ENCODE measurements around the gene EXO1. TPM values are rescaled to one million over a fixed set of nuclear protein-coding genes. Genes with fewer than 3 reads are reported as not detected.
"Not testable (repeated sequence)": the region's sequence is repeated elsewhere in the genome, so short reads cannot be mapped to it uniquely, and the experiment has no call there.

EXO1 gene
- total RNA-seq, 2 experiments from 2014 or later, result 48.2 to 50.0 TPM

DNA sequence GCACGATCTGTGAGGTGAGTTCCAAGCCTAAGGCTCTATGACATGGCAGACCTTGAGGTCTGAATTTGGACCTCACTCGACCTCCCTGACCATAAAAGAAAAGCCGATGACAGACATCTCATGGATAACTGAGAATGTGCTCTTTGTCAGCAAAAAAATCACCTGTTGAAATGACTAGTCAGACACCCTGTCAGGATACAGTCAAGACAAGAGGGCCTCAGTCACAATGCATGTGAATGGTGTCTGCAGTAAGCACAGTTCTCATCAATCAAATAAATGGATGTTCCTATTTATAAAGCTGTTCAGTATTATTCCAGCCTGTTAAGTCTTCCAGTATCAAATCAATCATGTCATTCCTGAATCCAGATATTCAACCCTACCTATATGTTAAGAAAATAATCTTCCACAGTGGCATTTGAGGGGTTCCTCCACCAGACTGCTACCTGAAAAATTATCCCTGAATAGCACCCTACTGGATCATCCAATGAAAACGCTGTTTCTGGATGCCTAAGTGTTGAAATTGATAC is 28.6 kb upstream of the EXO1 start:
- DNase-seq (no peak), ATAC-seq (no peak)
- CTCF ChIA-PET, result no interaction called here
- no peak overlapping the region for H3K4me3 Mint-ChIP-seq
- no peak overlapping the region for H3K27ac Mint-ChIP-seq
- no peaks in the 10 kb centered on the region for H3K4me1 Mint-ChIP-seq (ENCODE audit: low read depth)
- POLR2A ChIA-PET, result no interaction called here
- H3K36me3 Mint-ChIP-seq (ENCODE audit: low read depth), result no peaks in the 10 kb centered on the region
- H3K9me3 Mint-ChIP-seq (ENCODE audit: insufficient read depth), result no peaks in the 10 kb centered on the region
- H3K27me3 Mint-ChIP-seq (ENCODE audit: low read depth), result peaks cover 2% of the 10 kb centered on the region

DNA sequence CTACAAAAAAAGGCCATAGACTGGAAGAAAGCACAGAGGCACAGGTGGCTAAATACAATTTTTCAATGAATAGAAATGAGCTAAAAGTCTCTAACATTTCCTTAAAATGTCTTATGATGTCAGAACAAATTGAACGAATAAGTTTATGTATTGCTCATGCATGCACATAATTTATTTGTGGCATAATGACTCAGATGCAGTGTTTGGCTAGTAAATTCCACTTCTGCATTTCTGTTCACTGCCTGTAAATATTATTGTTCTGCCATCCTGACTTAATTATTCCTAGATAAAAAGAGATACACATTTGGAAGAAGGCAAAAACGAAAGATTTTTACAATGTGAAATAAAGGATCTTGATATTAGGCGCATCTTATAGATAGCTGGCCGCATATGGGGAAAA is 26.6 kb upstream of the EXO1 start:
- Mint-ChIP-seq H3K4me1 (ENCODE audit: low read depth) (no peaks in the 10 kb centered on the region), H3K36me3 (ENCODE audit: low read depth) (no peaks in the 10 kb centered on the region)
- CTCF ChIA-PET, result no interaction called here

DNA sequence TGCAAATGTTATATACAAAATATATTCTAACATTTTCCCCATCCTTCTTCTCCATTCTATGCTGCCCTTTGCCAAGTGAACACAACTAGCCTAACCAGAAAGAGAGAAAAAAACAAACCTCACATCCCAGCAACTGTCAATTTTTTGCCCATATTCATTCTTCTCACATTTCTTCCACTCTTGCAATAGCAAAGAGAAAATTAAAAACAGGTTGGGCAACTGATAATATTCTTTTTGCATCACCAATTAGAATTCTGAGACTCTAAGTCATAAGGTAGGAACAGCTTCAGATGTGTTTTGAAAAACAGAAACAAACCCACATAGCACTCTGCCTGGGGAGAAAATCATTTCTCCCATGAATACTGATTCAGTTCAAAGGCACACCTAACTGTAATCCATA is 25.2 kb upstream of the EXO1 start:
- Mint-ChIP-seq H3K9me3 (ENCODE audit: insufficient read depth) (no peaks in the 10 kb centered on the region), H3K4me3 (no peak overlapping the region), H3K36me3 (ENCODE audit: low read depth) (no peaks in the 10 kb centered on the region), H3K27me3 (ENCODE audit: low read depth) (peaks cover 2% of the 10 kb centered on the region), H3K4me1 (ENCODE audit: low read depth) (no peaks in the 10 kb centered on the region), H3K27ac (no peak overlapping the region)
- POLR2A ChIA-PET, result no interaction called here
- CTCF ChIA-PET, result no interaction called here
- DNase-seq, result no peak
- ATAC-seq, result no peak

More for the DNA sequence above, 26.6 kb upstream of the EXO1 start:
- no peak overlapping the region for H3K27ac Mint-ChIP-seq
- no peaks in the 10 kb centered on the region for H3K9me3 Mint-ChIP-seq (ENCODE audit: insufficient read depth)
- ATAC-seq (no peak), DNase-seq (no peak)
- H3K4me3 Mint-ChIP-seq, result no peak overlapping the region
- H3K27me3 Mint-ChIP-seq (ENCODE audit: low read depth), result peaks cover 2% of the 10 kb centered on the region
- POLR2A ChIA-PET, result no interaction called here

DNA sequence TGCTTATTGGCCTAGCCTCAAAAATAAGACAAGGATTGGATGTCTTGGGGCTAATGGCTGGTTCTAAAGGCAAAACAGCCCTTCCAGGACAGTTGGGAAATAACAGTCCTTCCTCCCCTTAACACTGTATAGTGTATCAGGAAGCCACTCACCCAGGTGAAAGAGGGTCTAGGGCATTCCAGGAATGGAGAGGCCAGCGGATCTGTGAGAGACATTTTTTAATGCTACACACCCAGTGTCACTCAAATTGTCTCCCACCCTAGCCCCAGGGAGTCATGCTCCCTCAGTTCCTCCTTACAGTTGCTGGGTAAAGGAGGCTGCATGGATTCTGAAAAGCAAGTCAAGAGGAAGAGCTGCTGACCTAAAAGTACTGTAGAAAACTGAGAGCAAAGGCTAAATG is 24.1 kb upstream of the EXO1 start:
- H3K27me3 Mint-ChIP-seq (ENCODE audit: low read depth), result peaks cover 2% of the 10 kb centered on the region

DNA sequence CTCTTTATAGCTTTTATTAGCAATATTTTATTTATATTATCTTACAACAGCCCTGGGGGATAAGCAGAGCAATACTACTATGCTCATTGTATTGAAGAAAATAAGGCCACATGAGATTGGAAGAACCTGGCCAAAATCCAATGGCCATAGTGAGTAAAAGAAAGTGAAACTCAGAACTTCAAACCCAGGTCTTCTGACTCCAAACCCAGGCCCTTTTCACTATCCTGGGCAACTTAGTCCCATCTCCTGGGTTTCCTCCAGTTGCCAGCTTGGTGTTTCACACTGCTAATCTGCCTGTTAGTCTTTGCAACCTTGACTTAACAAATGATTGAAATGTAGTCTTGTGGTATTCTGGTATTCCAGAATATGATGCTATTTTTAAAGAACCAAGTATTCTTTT is 22.4 kb upstream of the EXO1 start:
- Mint-ChIP-seq H3K9me3 (ENCODE audit: insufficient read depth) (no peaks in the 10 kb centered on the region), H3K27ac (no peak overlapping the region), H3K4me3 (no peak overlapping the region), H3K36me3 (ENCODE audit: low read depth) (no peaks in the 10 kb centered on the region), H3K27me3 (ENCODE audit: low read depth) (no peaks in the 10 kb centered on the region), H3K4me1 (ENCODE audit: low read depth) (no peaks in the 10 kb centered on the region)
- ATAC-seq (no peak), DNase-seq (no peak)
- ChIA-PET POLR2A (no interaction called here), CTCF (interaction anchor here (1.5 kb wide), 1 partner anchor 9 kb away, joined by 3 read pairs; no protein-coding TSS in a partner anchor)

More for the DNA sequence above, 24.1 kb upstream of the EXO1 start:
- no peaks in the 10 kb centered on the region for H3K9me3 Mint-ChIP-seq (ENCODE audit: insufficient read depth)
- CTCF ChIA-PET, result no interaction called here
- POLR2A ChIA-PET, result interaction anchor here (1.2 kb wide), 1 partner anchor 15 kb away, joined by 3 read pairs; no protein-coding TSS in a partner anchor
- no peak for ATAC-seq
- DNase-seq, result no peak
- no peaks in the 10 kb centered on the region for H3K4me1 Mint-ChIP-seq (ENCODE audit: low read depth)
- H3K4me3 Mint-ChIP-seq, result no peak overlapping the region
- H3K36me3 Mint-ChIP-seq (ENCODE audit: low read depth), result no peaks in the 10 kb centered on the region
- no peak overlapping the region for H3K27ac Mint-ChIP-seq

DNA sequence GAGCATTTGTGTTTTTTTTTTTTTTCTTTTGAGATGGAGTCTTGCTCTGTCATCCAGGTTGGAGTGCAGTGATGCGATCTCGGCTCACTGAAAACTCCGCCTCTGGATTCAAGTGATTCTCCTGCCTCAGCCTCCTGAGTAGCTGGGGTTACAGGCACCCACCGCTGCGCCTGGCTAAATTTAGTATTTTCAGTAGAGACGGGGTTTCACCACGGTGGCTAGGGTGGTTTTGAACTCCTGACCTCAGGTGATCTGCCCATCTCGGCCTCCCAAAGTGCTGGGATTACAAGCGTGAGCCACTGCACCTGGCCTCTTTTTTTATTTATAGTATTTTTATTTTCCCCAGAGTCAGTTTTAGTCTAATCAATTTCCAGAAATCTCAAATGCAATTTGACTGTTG is 21.4 kb upstream of the EXO1 start:
- DNase-seq; POLR2A ChIA-PET; ATAC-seq; H3K4me1 Mint-ChIP-seq (ENCODE audit: low read depth); CTCF ChIA-PET; H3K9me3 Mint-ChIP-seq (ENCODE audit: insufficient read depth); H3K36me3 Mint-ChIP-seq (ENCODE audit: low read depth); H3K27ac Mint-ChIP-seq; H3K27me3 Mint-ChIP-seq (ENCODE audit: low read depth); H3K4me3 Mint-ChIP-seq: not testable (repeated sequence)

DNA sequence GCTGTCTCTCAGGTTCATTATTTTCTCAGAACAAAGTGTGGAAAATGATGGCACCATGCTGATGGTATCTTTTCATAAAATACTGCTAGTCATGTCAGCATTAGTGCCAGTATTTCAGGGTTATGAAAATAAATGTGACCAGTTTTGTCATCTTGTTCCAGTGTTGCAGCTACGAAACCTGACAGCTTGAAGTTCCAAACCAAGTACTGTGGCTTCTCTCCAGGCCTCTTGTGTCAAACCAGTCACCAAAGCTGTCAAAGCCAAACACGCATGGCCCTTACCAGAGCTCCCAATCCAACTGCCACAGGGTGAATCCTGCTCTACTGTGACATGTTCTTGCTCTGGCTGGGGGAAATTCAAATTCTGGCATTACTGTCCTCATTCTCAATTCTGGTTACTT is 20.7 kb upstream of the EXO1 start:
- Mint-ChIP-seq H3K9me3 (ENCODE audit: insufficient read depth) (no peaks in the 10 kb centered on the region), H3K27ac (no peak overlapping the region), H3K4me3 (no peak overlapping the region), H3K27me3 (ENCODE audit: low read depth) (peaks cover 4% of the 10 kb centered on the region), H3K4me1 (ENCODE audit: low read depth) (no peaks in the 10 kb centered on the region), H3K36me3 (ENCODE audit: low read depth) (no peaks in the 10 kb centered on the region)
- POLR2A ChIA-PET, result no interaction called here
- CTCF ChIA-PET, result no interaction called here
- no peak for ATAC-seq
- no peak for DNase-seq

DNA sequence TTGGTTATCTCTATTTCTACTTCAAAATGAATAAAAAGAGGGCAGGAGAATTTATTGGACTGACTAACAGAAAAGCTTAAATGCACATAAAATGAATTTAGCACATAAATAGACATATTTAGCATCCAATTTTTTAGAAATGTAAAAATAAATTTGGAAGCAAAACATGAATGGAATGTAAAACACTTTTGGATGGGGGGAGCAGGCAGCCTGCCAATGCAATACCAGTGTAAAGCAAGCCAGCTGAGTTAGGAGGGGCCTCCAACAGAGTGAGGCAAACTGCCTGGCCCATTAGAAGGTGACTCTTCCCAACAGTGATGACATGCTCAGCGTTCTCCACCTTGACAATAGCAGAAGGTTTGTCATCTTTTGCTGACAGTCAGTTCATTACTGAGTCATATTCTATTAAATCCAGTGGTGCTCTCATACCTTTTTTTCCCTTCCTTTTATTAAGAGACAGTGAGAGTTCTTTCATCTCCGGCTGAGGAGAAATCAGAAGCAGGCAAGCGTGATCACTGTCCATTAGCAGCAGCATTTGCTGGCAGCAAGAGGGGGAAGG is 19.5 kb upstream of the EXO1 start:
- no peak overlapping the region for H3K27ac Mint-ChIP-seq
- ChIA-PET CTCF (interaction anchor here (0.9 to 1.0 kb wide), 2 partner anchors 183 to 230 kb away, joined by 3 read pairs; no protein-coding TSS in a partner anchor), POLR2A (interaction anchor here (0.6 kb wide), 1 partner anchor 131 kb away, joined by 3 read pairs; no protein-coding TSS in a partner anchor)
- no peaks in the 10 kb centered on the region for H3K4me1 Mint-ChIP-seq (ENCODE audit: low read depth)
- H3K36me3 Mint-ChIP-seq (ENCODE audit: low read depth), result no peaks in the 10 kb centered on the region
- ATAC-seq (no peak), DNase-seq (no peak)
- H3K27me3 Mint-ChIP-seq (ENCODE audit: low read depth), result peaks cover 4% of the 10 kb centered on the region
- no peak overlapping the region for H3K4me3 Mint-ChIP-seq
- H3K9me3 Mint-ChIP-seq (ENCODE audit: insufficient read depth), result no peaks in the 10 kb centered on the region

DNA sequence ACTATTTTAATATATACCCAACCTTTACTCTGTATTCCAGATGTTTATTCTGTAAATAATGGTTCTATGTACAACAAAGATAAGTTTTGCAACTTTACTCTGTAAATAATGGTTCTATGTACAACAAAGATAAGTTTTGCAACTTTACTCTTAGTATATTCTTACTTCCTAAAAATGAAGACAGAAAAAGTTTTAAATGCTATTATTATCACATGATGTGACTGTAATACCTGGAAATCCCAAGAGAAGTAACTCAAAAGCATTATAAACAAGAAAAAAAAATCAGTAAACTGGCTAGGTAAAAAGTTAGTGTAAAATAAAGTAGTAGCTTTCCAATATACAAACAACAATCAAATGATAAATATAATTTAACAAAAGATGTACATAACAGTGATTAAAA is 18.5 kb upstream of the EXO1 start:
- Mint-ChIP-seq H3K4me1 (ENCODE audit: low read depth) (no peaks in the 10 kb centered on the region), H3K27me3 (ENCODE audit: low read depth) (peaks cover 4% of the 10 kb centered on the region), H3K27ac (no peak overlapping the region), H3K36me3 (ENCODE audit: low read depth) (no peaks in the 10 kb centered on the region), H3K4me3 (no peak overlapping the region), H3K9me3 (ENCODE audit: insufficient read depth) (no peaks in the 10 kb centered on the region)
- CTCF ChIA-PET, result interaction anchor here (0.9 kb wide), 1 partner anchor 183 kb away, joined by 3 read pairs; no protein-coding TSS in a partner anchor
- ATAC-seq (no peak), DNase-seq (no peak)
- POLR2A ChIA-PET, result interaction anchor here (0.6 kb wide), 1 partner anchor 132 kb away, joined by 3 read pairs; no protein-coding TSS in a partner anchor

DNA sequence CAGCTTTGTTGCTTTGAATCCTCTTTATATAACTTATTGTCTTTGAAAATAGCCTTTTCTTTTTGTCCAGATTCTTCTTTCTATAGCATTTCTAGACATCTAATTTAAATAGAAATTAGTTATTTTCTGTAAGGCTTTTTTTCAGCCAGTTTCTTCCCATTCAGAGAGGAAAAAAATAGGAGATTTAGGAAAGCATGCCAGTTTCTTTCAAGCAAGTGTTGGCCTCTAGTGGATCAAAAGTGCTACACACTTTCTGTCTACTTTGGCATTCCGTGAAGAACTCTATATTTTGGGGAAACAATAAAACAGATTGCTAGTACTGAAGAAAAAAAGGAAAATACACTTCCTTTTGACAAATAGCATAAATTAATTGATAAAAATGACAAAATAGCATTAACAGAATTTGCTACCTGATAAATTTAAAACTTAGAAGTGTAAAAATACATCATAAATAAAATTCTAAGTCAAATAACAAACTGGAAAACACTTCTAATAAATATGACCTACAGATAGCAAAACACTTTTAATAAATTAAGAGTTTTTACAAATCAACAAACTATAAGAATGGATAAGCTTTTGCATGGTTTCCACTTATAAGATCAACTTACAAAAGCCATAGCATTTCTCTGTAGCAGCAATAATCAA is 13.1 kb upstream of the EXO1 start:
- no peaks in the 10 kb centered on the region for H3K36me3 Mint-ChIP-seq (ENCODE audit: low read depth)
- no peak overlapping the region for H3K27ac Mint-ChIP-seq

DNA sequence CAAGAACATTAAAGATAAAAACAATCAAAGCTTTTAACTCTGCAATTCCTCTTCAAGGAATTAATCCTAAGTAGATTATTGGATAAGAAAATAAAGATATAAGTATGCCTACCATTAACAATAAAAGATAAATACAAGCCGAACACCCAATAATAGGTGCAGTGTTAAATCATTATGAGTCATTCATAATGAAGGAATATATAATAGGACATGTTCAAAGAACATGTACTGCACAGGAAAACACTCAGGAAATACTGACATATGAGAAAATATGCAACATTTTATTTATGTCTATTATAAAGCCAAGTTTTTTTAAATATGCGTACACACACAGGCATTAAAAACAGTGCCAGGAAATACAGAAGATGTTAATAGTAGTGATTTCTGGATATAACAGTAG is 11.1 kb upstream of the EXO1 start:
- no peaks in the 10 kb centered on the region for H3K36me3 Mint-ChIP-seq (ENCODE audit: low read depth)
- CTCF ChIA-PET, result no interaction called here
- peaks cover 6% of the 10 kb centered on the region for H3K27me3 Mint-ChIP-seq (ENCODE audit: low read depth)
- H3K4me3 Mint-ChIP-seq, result no peak overlapping the region
- POLR2A ChIA-PET, result no interaction called here
- ATAC-seq (no peak), DNase-seq (no peak)
- no peaks in the 10 kb centered on the region for H3K9me3 Mint-ChIP-seq (ENCODE audit: insufficient read depth)
- H3K4me1 Mint-ChIP-seq (ENCODE audit: low read depth), result peaks cover 6% of the 10 kb centered on the region
- no peak overlapping the region for H3K27ac Mint-ChIP-seq

More for the DNA sequence above, 13.1 kb upstream of the EXO1 start:
- POLR2A ChIA-PET, result no interaction called here
- peaks cover 6% of the 10 kb centered on the region for H3K4me1 Mint-ChIP-seq (ENCODE audit: low read depth)
- no peak for DNase-seq
- ATAC-seq, result no peak
- CTCF ChIA-PET, result interaction anchor here (0.7 to 2.0 kb wide), 6 partner anchors 8 to 228 kb away, joined by 3 to 5 read pairs (median 3); no protein-coding TSS in a partner anchor
- H3K9me3 Mint-ChIP-seq (ENCODE audit: insufficient read depth), result no peaks in the 10 kb centered on the region
- no peak overlapping the region for H3K4me3 Mint-ChIP-seq
- H3K27me3 Mint-ChIP-seq (ENCODE audit: low read depth), result peaks cover 8% of the 10 kb centered on the region

DNA sequence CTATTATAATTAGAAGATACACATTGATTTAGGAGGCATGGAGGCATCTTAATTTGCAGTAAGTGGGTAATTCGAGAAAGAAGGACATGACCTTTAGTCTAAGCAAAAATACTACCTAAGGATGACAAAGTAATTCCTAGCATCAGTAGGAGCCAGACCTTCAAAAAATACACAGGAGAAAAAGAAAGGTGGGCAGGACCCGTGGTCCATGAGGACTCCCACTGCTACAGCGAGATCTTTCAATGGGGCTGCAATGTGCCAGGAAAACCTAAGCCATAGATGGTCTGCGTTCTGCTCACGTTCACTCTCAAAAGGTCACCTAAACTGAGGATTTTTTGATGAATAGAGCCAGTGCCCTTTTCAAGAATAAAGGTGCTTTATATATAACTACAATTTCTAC is 10.6 kb upstream of the EXO1 start:
- ATAC-seq (no peak), DNase-seq (no peak)
- POLR2A ChIA-PET, result interaction anchor here (0.6 kb wide), 1 partner anchor 167 kb away, joined by 5 read pairs; no protein-coding TSS in a partner anchor
- peaks cover 6% of the 10 kb centered on the region for H3K27me3 Mint-ChIP-seq (ENCODE audit: low read depth)
- H3K36me3 Mint-ChIP-seq (ENCODE audit: low read depth), result no peaks in the 10 kb centered on the region
- H3K4me3 Mint-ChIP-seq, result no peak overlapping the region
- H3K4me1 Mint-ChIP-seq (ENCODE audit: low read depth), result peaks cover 6% of the 10 kb centered on the region
- H3K9me3 Mint-ChIP-seq (ENCODE audit: insufficient read depth), result no peaks in the 10 kb centered on the region
- CTCF ChIA-PET, result interaction anchor here (1.4 kb wide), 1 partner anchor 226 kb away, joined by 7 read pairs; no protein-coding TSS in a partner anchor
- H3K27ac Mint-ChIP-seq, result no peak overlapping the region

All from activated CD8-positive, alpha-beta T cell treated with anti-CD3 and anti-CD28 coated beads, Interleukin-2, amount 10 ng/mL, durations not matched to agents 7 days and 5 days (primary cell).